ENCODE data around the gene CEP72.
"Not testable (repeated sequence)": the region's sequence is repeated elsewhere in the genome, so short reads cannot be mapped to it uniquely, and the experiment has no call there.

Gene CEP72

DNA sequence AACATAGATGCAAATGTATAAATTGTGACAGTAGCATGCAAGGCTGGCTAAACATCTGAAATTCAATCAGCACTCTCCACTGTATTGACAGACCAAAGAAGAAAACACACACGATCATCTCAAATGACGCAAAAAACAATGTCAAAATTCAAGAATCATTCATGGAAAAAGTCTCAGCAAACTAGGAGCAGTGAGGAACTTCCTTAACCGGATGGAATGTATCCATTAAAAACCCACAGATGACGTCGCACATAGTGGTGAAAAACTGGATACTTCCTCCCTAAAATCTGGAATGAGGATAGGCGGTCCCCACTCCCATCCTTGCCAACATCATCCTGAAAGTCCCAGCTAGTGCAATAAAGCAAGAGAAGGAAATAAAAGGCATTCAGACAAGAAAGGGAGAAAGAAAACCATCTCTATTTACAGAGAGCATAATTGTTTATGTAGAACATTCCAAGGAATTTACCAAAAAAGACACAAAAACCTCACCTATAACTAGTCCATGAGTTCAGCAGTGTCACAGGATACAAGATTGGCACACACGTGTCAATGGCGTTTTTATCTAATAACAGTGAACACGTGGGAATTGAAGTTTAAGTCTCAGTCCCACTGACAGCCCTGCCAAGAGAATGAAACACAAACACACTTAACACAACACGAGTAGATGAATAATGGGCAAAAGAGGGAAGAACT is 14.1 kb upstream of the CEP72 start:
- ATAC-seq (ENCODE audit: low read depth), result no peak
- H3K4me3 Mint-ChIP-seq, result no peak overlapping the region
- DNase-seq (ENCODE audit: low spot score in 2 of 2), result no peak
- peaks cover 22% of the 10 kb centered on the region for H3K27me3 Mint-ChIP-seq
- no peaks in the 10 kb centered on the region for H3K36me3 Mint-ChIP-seq
- no peak overlapping the region for H3K27ac Mint-ChIP-seq
- H3K9me3 Mint-ChIP-seq, result peaks cover 2% of the 10 kb centered on the region
- H3K4me1 Mint-ChIP-seq, result peaks cover 5% of the 10 kb centered on the region

DNA sequence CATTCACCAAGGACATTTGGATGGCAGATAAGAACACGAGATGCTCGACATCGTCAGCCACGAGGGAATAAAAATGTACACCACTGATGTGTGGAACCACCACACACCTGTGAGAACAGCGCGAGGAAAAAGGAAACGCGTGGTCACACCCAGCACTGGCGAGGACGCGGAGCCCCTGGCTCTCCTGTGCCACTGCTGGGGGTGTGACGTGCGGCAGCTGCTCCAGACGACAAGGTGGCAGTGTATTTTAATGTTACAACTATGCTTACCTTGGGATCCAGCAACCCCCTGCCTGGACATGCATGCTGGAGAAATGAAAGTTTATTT is 13.6 kb upstream of the CEP72 start:
- no peaks in the 10 kb centered on the region for H3K36me3 Mint-ChIP-seq
- H3K27me3 Mint-ChIP-seq, result peaks cover 20% of the 10 kb centered on the region
- DNase-seq (ENCODE audit: low spot score in 2 of 2) (no peak), ATAC-seq (ENCODE audit: low read depth) (peak; percentile 44)
- H3K27ac Mint-ChIP-seq, result no peak overlapping the region
- peaks cover 5% of the 10 kb centered on the region for H3K4me1 Mint-ChIP-seq
- H3K4me3 Mint-ChIP-seq, result no peak overlapping the region
- peaks cover 2% of the 10 kb centered on the region for H3K9me3 Mint-ChIP-seq

GRCh38 chr5:600886-601541 is 11.1 kb upstream of the CEP72 start:
- Mint-ChIP-seq H3K9me3 (peaks cover 5% of the 10 kb centered on the region), H3K4me1 (peaks cover 8% of the 10 kb centered on the region), H3K4me3 (no peak overlapping the region), H3K27ac (no peak overlapping the region), H3K27me3 (peaks cover 26% of the 10 kb centered on the region), H3K36me3 (peaks cover 2% of the 10 kb centered on the region)
- DNase-seq (ENCODE audit: low spot score in 2 of 2), result no peak
- no peak for ATAC-seq (ENCODE audit: low read depth)

GRCh38 chr5:601771-602465 is 10.2 kb upstream of the CEP72 start:
- no peak for DNase-seq (ENCODE audit: low spot score in 2 of 2)
- no peak for ATAC-seq (ENCODE audit: low read depth)
- peaks cover 8% of the 10 kb centered on the region for H3K4me1 Mint-ChIP-seq
- peaks cover 5% of the 10 kb centered on the region for H3K9me3 Mint-ChIP-seq
- H3K27ac Mint-ChIP-seq, result no peak overlapping the region
- no peak overlapping the region for H3K4me3 Mint-ChIP-seq
- H3K36me3 Mint-ChIP-seq, result peaks cover 2% of the 10 kb centered on the region
- peaks cover 24% of the 10 kb centered on the region for H3K27me3 Mint-ChIP-seq

DNA sequence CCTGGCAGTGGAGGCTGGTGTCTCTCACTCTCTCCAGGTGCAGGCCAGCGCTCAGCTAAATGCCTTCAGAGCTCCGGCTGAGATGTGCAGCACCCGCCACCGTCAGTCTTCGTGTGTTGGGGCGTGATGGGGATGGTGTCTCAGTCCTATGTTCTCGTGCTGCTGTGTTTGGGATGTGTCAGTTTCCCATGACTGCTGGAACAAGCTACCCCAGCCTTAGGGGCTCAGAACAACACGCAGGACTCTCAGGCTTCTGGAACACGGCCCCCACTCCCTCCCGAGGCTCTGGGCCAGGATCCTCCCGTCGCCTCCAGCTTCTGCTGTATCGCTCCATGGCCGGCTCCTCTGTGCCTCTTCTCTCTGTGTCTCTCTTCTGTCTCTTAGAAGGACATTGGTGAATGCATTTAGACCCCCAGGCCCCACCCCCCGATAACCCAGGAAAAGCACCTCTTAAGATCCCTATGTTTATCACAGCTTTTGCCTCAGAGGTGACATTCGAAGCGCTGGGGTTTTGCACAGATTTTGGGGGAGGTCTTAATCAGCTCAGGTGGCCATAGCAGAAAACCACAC is 9.6 kb upstream of the CEP72 start:
- peaks cover 29% of the 10 kb centered on the region for H3K27me3 Mint-ChIP-seq
- no peak overlapping the region for H3K27ac Mint-ChIP-seq
- peaks cover 2% of the 10 kb centered on the region for H3K36me3 Mint-ChIP-seq
- peaks cover 5% of the 10 kb centered on the region for H3K9me3 Mint-ChIP-seq
- H3K4me1 Mint-ChIP-seq, result peaks cover 14% of the 10 kb centered on the region
- no peak for DNase-seq (ENCODE audit: low spot score in 2 of 2)
- no peak for ATAC-seq (ENCODE audit: low read depth)
- no peak overlapping the region for H3K4me3 Mint-ChIP-seq

- H3K27ac Mint-ChIP-seq, result no peak overlapping the region
- peaks cover 25% of the 10 kb centered on the region for H3K27me3 Mint-ChIP-seq
- no peak for DNase-seq (ENCODE audit: low spot score in 2 of 2)
These were observed 8.8 kb upstream of the CEP72 start for GRCh38 chr5:603081-603998.

GRCh38 chr5:604391-604831 is 7.7 kb upstream of the CEP72 start:
- Mint-ChIP-seq H3K27ac (no peak overlapping the region), H3K27me3 (peaks cover 23% of the 10 kb centered on the region), H3K4me3 (no peak overlapping the region), H3K36me3 (peaks cover 2% of the 10 kb centered on the region), H3K4me1 (peaks cover 18% of the 10 kb centered on the region), H3K9me3 (peaks cover 5% of the 10 kb centered on the region)
- ATAC-seq (ENCODE audit: low read depth), result no peak
- DNase-seq (ENCODE audit: low spot score in 2 of 2), result no peak

More at GRCh38 chr5:603081-603998, 8.8 kb upstream of the CEP72 start:
- Mint-ChIP-seq H3K36me3 (peaks cover 2% of the 10 kb centered on the region), H3K4me3 (no peak overlapping the region), H3K4me1 (peaks cover 18% of the 10 kb centered on the region), H3K9me3 (peaks cover 5% of the 10 kb centered on the region)
- ATAC-seq (ENCODE audit: low read depth), result no peak

DNA sequence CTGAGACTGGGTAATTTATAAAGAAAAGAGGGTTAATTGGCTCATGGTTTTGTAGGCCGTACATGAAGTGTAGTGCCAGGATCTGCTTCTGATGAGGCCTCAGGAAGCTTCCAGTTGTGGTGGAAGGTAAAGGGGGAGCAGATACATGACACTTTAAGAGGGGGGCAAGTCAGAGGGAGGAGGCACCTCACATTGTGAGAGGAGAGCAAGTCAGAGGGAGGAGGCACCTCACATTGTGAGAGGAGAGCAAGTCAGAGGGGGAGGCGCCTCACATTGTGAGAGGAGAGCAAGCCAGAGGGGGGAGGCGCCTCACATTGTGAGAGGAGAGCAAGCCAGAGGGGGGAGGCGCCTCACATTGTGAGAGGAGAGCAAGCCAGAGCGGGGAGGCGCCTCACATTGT is 7.0 kb upstream of the CEP72 start:
- H3K27me3 Mint-ChIP-seq, result peaks cover 23% of the 10 kb centered on the region
- not testable (repeated sequence) for ATAC-seq (ENCODE audit: low read depth); H3K27ac Mint-ChIP-seq; H3K36me3 Mint-ChIP-seq; DNase-seq (ENCODE audit: low spot score in 2 of 2); H3K9me3 Mint-ChIP-seq; H3K4me3 Mint-ChIP-seq
- peaks cover 18% of the 10 kb centered on the region for H3K4me1 Mint-ChIP-seq

DNA sequence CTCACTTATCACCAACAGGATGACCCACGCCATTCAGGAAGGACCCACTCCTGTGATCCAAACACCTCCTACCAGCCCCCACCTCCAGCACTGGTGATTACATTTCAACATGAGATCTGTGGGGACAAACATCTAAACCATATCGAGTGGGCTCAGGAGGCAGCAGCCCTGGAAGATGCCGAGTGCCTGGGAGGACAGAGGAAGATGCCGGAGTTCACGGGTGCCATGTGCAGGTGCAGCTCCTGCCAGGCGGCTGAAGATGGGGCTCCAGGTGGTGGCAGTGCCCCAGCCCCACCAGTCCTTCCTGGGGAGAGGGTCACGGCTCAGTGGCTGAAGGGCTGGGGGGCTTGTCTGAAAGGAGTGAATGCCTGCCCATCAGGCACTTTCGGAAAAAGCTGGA is 6.1 kb upstream of the CEP72 start:
- H3K27me3 Mint-ChIP-seq, result peaks cover 21% of the 10 kb centered on the region
- H3K4me1 Mint-ChIP-seq, result peaks cover 25% of the 10 kb centered on the region
- DNase-seq (ENCODE audit: low spot score in 2 of 2) (no peak), ATAC-seq (ENCODE audit: low read depth) (no peak)
- H3K4me3 Mint-ChIP-seq, result no peak overlapping the region
- H3K27ac Mint-ChIP-seq, result no peak overlapping the region
- H3K36me3 Mint-ChIP-seq, result peaks cover 2% of the 10 kb centered on the region
- H3K9me3 Mint-ChIP-seq, result peaks cover 2% of the 10 kb centered on the region

GRCh38 chr5:606526-607399 is 5.4 kb upstream of the CEP72 start:
- peaks cover 27% of the 10 kb centered on the region for H3K4me1 Mint-ChIP-seq
- ATAC-seq (ENCODE audit: low read depth) (no peak), DNase-seq (ENCODE audit: low spot score in 2 of 2) (no peak)
- H3K27me3 Mint-ChIP-seq, result peaks cover 21% of the 10 kb centered on the region
- peaks cover 2% of the 10 kb centered on the region for H3K9me3 Mint-ChIP-seq
- H3K4me3 Mint-ChIP-seq, result peak overlapping the region; percentile 72
- H3K27ac Mint-ChIP-seq, result peak overlapping the region; percentile 24
- peaks cover 2% of the 10 kb centered on the region for H3K36me3 Mint-ChIP-seq

DNA sequence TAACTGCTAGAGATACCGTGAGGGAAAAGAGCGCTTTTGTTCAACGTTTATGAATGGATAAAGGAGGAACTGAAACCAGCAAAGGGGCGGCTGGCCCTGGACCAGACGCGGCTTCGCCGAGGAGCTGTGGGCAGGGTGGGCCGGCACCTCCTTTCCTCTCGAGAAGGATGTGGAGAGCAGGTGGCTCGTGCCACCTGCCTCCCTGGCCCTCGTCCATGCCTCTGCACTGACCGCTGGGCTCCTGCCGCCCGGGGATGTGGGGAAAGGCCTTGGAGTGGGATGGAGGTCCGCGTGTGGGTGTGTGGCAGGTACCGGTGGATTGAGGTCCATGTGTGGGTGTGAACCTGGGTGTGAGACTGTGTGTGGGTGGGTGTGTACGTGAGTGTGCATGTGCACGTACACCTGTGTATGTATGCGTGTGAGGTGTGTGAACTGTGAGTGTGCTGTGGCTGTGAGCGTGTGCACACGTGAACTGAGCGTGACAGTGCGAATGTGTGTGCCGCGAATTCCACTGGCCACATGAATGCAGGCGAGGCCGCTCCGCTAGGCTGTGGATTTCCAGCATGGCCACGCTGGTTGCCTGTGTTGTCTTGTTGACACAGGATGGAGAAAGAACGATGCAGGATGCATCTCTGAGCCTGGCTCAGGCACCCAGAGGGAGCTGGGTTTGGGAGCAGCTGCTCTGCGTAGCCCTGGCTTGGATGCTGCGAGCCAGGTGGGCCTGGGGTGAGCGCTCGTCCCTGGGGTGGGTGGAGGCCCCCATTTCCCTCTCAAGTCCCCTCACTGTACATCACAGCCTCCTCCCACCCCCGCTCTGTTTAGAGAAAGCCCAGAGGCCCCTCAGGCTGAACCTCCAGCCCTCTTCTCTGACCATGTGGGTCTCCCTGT is 4.4 kb upstream of the CEP72 start:
- DNase-seq (ENCODE audit: low spot score in 2 of 2), result peak; percentile 53 to 55
- peak; percentile 62 for ATAC-seq (ENCODE audit: low read depth)
- Mint-ChIP-seq H3K27me3 (peaks cover 19% of the 10 kb centered on the region), H3K27ac (peak overlapping the region; percentile 24), H3K4me1 (peaks cover 30% of the 10 kb centered on the region), H3K36me3 (peaks cover 2% of the 10 kb centered on the region), H3K4me3 (peak overlapping the region; percentile 72), H3K9me3 (peaks cover 2% of the 10 kb centered on the region)
